Peyer's patch (tissue), 4 donors: ENCODE results near the gene ATAD3C.

Source experiments
- POLR2A ChIP-seq, 2 donors: fragments of 450-650 bp; IDR thresholded peaks; one replicate each; pipeline ENCODE4 v1.5.1; 2017; ENCODE audit warnings: antibody characterized with exemption in 2 of 2, mild to moderate bottlenecking in 2 of 2, moderate library complexity in 2 of 2
- TF ChIP-seq, protein P1 (sequence below), 6 experiments: fragments of 450-650 bp in 4 of 6; fragments of 200-600 bp in 2 of 6; sonication (generic) in 1 of 6; IDR thresholded peaks; one replicate each; pipeline ENCODE4 v1.5.1; 2017 to 2019; ENCODE audit warnings: antibody characterized with exemption in 6 of 6, mild to moderate bottlenecking in 3 of 6, moderate library complexity in 1 of 6

DNA sequence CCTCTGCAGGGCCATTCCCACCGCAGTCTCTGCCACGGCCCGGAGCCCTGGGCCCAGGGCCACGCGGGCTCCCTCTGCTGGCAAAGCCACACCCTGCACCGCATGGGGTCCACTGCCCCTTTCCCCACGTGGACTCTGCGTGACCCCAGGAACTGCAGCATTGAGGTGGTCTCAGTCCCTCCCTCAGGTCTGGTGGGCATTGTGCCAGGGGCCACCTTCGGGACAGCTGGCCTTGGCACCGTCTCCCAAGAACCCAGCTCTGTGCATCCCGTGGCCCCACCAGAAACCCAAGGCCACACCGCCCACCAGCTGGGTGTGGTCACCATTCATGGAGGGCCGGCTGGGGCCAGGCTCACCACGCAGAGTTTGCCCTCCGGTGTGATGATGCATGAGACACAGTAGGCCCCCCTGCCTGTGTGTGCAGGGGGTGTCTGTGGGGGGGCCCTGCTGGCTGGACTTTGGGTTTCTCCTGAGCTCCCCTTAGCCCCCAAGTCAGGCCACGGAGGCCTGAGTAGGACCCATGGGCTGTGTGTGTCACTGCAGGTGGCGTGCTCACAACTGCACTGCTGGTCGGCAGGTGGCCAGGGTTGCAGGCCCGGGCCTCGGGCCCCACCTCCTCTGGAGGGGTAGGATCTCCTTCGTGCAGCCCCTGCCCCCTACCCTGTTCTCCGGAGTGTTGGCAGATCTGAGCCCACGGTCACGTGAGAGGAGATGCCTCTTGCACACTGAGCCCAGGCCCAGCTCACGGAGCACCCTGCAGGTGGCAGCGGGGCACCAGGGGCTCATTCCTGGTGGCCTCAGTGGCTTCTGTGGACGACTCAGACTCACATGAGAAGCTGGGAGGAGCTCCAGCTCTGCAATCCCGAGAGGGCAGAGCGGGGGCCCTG lies 8.2 kb upstream of the ATAD3C start:
- TF ChIP-seq, protein P1, sequence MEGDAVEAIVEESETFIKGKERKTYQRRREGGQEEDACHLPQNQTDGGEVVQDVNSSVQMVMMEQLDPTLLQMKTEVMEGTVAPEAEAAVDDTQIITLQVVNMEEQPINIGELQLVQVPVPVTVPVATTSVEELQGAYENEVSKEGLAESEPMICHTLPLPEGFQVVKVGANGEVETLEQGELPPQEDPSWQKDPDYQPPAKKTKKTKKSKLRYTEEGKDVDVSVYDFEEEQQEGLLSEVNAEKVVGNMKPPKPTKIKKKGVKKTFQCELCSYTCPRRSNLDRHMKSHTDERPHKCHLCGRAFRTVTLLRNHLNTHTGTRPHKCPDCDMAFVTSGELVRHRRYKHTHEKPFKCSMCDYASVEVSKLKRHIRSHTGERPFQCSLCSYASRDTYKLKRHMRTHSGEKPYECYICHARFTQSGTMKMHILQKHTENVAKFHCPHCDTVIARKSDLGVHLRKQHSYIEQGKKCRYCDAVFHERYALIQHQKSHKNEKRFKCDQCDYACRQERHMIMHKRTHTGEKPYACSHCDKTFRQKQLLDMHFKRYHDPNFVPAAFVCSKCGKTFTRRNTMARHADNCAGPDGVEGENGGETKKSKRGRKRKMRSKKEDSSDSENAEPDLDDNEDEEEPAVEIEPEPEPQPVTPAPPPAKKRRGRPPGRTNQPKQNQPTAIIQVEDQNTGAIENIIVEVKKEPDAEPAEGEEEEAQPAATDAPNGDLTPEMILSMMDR (IDR thresholded peaks at IDR 0.05): peak; percentile 73 to 90 (median 84)
- TF ChIP-seq POLR2A (IDR thresholded peaks at IDR 0.05): no peak
